Suppressor macrophage treated with lipopolysaccharide for 4 hours (primary cell): ENCODE data around the gene STK32C.
"Not testable (repeated sequence)": the region's sequence is repeated elsewhere in the genome, so short reads cannot be mapped to it uniquely, and the experiment has no call there.

Experiments used
- DNase-seq: peaks from one replicate; pipeline ENCODE4 v3.0.0-alpha.2; 2020

STK32C gene

DNA sequence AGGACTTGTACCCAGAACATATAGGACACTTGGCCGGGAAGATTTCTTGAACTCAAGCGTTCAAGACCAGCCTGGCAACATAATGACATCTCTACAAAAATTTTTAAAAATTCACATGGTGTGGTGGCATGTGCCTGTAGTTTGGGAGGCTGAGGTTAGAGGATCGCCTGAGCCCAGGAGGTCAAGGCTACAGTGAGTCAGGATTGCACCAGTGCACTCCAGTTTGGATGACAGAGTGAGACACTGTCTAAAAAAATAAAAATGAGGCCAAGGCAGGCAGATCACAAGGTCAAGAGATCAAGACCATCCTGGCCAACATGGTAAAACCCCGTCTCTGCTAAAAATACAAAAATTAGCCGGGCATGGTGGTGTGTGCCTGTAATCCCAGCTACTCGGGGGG, 9.7 kb upstream of the STK32C start:
- not testable (repeated sequence) for DNase-seq

- no peak for DNase-seq
Measured at GRCh38 chr10:132316133-132316532, 8.4 kb upstream of the STK32C start.

GRCh38 chr10:132314881-132315280, 7.1 kb upstream of the STK32C start:
- not testable (repeated sequence) for DNase-seq

GRCh38 chr10:132314336-132314735, 6.6 kb upstream of the STK32C start:
- no peak for DNase-seq

DNA sequence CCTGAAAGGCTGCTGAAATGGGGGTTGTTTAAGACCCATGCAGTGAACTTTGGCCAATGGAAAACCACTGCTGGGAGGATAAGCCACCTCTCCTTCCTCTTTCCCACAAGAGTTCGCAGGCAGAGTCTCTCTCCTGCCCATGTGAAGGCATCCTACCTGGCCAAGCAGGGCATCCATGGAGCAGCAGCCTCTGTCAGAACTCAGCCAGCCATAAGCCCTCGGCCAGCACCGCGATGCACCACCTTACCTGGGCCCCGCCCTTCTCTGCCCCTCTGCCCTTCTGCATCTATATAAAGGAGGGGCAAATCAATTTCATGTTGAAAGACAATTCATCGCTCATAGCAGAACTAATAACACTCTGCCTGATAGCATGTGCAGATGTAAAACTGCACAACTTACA, 6.1 kb upstream of the STK32C start:
- no peak for DNase-seq

DNA sequence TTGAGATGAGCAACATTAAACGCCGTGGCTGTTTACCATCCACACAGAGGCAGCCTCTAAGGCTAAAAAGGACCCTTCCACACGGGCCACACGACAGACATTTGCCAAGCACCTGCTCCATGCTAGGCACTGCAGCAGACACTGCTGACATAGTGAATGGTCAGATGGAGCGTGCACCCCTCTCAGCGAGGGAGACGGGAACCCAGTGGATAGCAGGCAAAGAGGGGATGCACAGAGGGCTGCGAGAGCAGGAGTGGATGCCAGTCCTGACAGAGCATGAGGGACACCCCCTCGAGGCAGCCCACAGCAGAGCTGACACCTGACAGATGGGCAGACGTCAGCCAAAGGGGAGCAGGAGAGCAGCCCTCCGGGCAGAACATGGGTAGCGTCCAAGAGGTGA, 5.6 kb upstream of the STK32C start:
- no peak for DNase-seq

DNA sequence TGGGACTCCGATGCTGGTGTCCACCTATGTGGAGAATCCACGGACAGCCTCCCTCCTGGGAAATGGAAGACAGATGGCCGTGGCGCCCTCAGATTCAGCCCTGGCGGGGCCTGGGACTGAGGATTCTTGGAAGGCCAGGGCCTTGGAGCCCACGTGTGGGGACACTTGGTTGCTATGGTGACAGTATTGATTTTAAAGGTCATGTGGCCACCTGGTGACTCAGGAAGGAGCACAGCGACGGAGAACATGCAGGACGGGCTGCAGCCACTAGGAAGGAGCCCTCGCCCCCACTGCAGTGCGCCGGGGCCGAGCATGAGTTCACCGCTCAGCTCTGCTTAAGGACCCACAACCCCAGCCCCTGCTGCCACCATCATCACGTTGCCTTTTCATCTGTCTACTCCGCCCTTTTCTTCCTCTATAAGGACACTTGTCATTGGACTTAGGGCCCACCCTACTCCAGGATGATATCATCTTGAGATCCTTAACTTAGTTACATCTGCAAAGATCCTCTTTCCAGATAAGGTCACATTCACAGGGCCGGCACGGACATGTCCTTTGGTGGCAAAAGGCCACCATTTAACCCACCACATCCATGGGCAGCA, 3.7 kb upstream of the STK32C start:
- DNase-seq = no peak

DNA sequence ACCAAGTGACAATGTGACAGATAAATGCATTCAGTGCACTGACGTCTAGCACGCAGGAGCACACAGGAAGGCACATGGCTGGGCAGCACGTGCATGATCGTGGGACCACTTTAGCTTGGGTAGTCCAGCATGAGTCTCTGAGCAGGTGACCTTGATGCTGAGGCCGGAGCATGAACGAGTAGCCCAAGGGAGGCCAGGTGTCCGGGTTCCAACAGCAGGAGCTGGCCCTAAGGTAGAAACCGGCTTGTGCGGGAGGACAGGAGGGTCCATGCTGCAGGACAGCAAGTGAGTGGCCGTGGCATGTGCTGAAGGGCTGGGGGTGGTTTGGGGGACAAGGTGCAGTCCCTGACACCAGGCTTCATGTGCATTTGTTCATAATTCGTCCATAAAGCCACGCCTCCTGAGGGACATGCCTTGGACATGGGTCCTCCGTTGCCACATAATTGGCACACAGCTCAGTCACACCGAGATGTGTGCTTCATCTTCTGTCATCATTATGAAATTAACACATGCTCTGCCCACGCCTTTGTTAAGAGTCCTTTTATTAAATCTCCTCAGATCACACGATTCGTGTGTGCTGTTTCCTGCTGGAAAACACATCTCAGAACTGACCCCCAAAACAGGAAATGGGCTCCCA, 3.1 kb upstream of the STK32C start:
- peak; percentile 48 for DNase-seq

DNA sequence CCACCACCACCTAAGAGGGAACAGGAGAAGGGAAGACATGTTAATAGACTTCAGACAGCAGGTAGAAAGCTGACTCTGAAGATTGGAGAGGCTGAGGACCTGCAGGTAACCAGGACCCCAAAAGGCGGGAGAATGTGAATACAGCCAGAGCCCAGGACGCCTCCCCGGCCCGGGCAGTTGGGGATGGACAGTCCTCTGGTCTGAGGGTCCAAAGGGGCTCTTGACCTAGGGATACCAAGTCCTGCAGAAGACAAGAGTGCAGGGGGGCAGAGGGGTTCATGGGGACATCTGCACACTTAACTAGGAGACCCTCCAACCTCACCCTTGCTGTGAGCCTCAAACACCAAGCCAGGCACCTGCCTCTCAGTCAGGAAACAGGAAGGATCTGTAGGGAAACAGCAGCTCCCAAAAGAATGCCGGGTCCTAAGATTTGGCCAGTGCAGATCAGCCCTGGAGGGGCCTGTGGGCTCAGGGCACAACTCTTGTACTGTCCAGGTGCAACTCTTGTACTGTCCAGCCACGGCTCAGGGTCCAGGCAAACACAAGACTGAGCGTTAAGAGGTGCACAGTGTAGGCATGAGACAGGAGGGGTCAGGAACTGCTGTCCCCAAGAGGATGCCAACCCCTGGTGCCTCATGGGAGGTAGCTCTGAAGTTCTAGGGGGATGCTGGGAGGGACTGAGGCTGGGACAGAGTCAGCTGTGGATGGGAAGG, 2.3 kb upstream of the STK32C start:
- no peak for DNase-seq

GRCh38 chr10:132309471-132309865, 1.7 kb upstream of the STK32C start:
- no peak for DNase-seq

- DNase-seq = no peak
Measured at GRCh38 chr10:132308587-132309470, 1.1 kb upstream of the STK32C start.

DNA sequence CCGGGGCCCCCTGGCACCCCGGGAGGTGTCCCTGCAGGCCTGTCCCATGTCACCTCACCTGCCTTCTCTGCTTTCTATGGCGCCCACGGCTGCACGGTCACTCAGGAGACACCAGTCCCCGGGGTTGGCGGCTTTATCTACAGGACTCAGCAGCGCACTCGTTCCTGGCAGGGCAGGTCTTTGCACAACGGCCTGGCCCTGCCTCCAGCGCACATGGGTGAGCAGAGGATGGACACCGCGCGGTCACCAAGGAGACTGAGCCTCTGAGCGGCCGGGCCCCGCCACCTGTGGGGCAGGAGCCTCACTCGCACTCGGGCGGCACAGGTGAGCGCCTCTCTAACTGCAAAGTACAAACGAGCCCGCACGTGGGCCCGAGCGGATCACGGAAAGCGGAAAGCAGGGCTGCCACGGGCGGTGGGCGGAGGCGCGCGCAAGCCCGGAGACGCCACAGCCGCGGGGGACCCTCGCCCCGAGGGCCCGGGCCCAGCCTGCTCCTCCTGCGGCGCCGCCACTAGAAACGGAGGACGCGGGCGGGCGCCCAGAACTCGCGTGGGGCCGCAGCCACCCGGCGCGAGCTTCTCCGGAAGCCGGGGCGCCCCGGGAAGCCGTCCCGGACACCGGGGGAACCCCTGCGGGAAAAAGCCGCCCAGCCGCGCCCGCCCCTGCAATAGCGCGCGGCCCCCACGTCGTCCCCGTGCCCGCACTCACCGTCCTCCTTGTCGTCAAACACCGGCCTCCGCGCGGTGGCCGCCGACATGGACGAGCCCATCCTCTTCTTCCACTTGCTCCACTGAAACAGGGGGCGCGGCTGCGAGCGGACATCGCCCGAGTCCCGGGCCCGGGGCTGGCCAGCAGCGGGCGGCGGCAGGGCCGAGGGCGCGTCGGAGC, 642 bp downstream of the STK32C start:
- no peak for DNase-seq

- no peak for DNase-seq
Measured at GRCh38 chr10:132306343-132306685, 1.4 kb downstream of the STK32C start.

- DNase-seq = no peak
Measured at GRCh38 chr10:132305654-132306342, 2.0 kb downstream of the STK32C start.

- DNase-seq = no peak
Measured at GRCh38 chr10:132304756-132305509, 2.8 kb downstream of the STK32C start.

DNA sequence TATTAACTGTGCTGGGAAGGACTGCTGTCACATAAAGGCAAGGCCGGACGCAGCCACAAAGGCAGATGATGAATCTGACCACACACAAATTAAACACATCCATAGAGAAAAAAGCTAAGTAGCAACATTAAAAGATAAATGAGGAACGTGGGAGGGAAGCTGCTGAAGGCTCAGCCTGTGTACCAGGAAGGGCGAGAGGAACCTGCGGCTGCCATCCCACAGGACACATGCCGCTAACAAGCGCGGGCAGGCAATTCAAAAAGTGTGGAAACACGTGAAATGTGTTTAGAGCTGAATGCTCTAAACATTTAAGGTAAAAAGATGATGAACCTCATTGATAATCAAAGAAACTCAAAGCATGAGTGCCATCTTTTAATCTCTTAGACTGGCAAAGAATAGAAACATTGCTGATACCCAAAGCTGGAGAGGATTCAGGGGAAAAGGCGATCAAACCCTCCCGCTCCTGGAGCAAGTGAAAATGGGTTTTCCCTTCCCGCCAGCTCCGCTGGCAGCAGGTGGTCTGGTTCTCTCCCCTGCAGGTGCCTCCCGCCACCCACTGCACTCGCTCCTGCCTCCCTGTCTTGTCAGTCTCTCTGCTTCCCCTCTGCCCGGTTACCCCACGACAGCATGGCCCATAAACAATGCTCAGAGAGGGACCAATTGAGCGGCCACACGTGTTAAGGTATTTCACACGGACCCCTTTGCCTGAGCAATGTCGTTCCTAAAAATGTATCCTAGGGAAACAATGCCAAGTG, 4.2 kb downstream of the STK32C start:
- no peak for DNase-seq

DNA sequence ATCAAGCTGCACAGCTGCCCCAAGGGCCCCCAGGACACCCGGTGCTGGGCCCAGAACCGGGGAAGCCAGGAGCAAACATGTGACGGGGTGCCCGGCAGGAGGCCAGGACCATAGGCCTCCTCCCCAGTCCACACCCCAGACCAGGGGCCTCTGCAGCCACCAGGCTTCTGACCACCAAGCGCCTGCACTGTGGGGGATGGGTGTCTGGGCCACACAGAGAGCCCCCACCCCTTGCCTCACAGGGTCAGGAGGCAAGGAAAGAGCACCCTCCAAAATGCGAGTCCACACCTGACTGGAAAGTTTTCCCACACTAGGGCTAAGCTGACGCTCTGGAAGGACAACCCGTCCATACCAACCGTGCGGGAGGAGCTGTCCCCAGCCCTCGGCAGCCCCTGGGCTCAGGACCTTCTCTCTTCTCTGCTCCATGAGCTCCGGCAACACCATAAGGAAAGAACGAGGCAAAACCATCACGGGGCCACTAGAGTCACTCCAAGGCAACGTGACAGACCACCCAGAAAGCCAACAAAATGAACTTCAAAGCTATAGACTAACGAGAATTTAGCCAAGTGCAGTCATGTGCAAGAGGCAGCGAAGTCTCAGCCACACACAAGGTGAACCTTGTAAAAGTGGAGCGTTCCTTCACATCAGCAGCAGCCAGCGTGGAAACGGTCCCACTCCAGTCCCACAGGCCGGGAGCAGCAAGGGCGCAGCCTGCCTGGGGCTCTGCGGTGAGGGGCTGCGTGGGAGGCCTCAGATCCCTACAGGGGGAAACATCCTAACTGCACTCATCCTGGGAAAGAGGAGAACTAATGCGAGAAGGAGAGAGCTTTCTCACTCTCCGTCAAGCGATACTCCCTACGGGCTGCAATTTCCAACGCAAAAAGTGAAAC, 5.1 kb downstream of the STK32C start:
- DNase-seq = no peak

DNA sequence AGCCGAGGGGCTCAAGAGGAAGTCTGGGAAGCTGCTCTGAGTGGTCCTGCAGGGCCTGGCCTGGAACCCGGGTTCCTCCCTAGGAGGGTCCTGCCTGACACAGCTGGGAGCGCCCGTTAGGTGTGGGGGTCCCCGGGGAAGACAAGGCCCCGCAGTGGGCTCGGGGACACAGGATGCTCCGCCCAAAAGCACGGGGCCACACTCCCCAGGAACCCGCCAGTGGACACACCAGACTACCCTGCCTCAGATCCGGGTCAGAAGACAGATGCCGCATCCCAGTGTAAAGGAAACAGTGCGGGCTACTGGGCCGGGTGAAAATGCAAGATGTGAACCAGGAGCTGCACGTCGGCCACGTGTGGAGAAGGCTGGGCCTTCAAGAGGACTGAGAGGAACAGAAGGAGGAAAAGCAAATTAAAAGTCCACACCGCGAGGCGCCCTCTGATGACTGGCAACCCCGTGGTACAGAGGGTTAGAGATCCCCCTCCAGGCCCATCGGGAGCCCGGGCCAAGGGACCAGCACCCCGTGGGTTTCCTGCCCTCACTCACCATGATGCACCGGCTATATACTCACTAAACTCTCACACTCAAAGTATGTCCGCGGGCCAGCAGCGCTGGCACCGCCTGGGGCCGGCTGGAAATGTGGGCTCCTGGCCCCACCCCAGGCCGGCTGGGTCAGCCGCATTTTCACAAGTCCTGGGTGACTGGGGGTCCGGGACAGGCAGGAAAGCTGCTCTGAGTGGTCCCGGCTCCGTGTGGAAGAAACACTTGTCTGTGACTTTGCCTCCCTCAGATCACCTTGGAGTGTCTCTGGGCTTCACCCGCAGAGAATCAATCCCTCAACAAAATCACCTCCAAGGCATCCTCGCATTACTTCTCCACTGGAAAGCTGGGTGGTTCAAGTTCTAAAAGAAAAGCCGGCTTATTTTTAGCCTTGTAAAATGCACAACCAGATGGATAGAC, 6.1 kb downstream of the STK32C start:
- DNase-seq = no peak
